Glutamatergic neuron (in vitro differentiated cells): ENCODE measurements around the gene SPTB. TPM values are rescaled to one million over a fixed set of nuclear protein-coding genes. Genes with fewer than 3 reads are reported as not detected.
"Not testable (repeated sequence)": the region's sequence is repeated elsewhere in the genome, so short reads cannot be mapped to it uniquely, and the experiment has no call there.

Experiments
- DNase-seq: peaks from one replicate; pipeline ENCODE4 v3.0.0; 2022
- H3K27ac Mint-ChIP-seq: one replicate; pipeline ENCODE4 v1.8.0; 2020; ENCODE audit warnings: mild to moderate bottlenecking, mixed read lengths, inconsistent platforms; ENCODE audit not compliant: unreplicated experiment
- H3K27me3 Mint-ChIP-seq: one replicate; pipeline ENCODE4 v1.8.0; 2020; ENCODE audit warnings: mild to moderate bottlenecking, moderate library complexity, mixed read lengths, inconsistent platforms; ENCODE audit not compliant: unreplicated experiment
- H3K36me3 Mint-ChIP-seq: one replicate; pipeline ENCODE4 v1.8.0; 2020; ENCODE audit warnings: mild to moderate bottlenecking, mixed read lengths, inconsistent platforms; ENCODE audit not compliant: unreplicated experiment
- H3K4me1 Mint-ChIP-seq: one replicate; pipeline ENCODE4 v1.8.0; 2020; ENCODE audit warnings: mild to moderate bottlenecking, low read depth, mixed read lengths, inconsistent platforms; ENCODE audit not compliant: unreplicated experiment
- H3K4me3 Mint-ChIP-seq: one replicate; pipeline ENCODE4 v1.8.0; 2020; ENCODE audit warnings: mild to moderate bottlenecking, mixed read lengths, inconsistent platforms; ENCODE audit not compliant: unreplicated experiment
- H3K9me3 Mint-ChIP-seq: one replicate; pipeline ENCODE4 v1.8.0; 2020; ENCODE audit warnings: mild to moderate bottlenecking, moderate library complexity, mixed read lengths, inconsistent platforms; ENCODE audit not compliant: unreplicated experiment
- CTCF ChIP-seq: fragments of 200-600 bp; sonication (generic); IDR thresholded peaks from one replicate; pipeline ENCODE4 v1.5.0; 2021; ENCODE audit not compliant: partially characterized antibody, unreplicated experiment
- total RNA-seq: library from RNA; stranded (reverse); fragmentation: NEBNext Ultra II Directional; extraction: Animal tissue kit (Norgen Biotek cat#: 25700); gene quantifications from one replicate; pipeline ENCODE4 v1.2.1, GENCODE V29; 2021; ENCODE audit not compliant: unreplicated experiment

Gene SPTB
- total RNA-seq, 1 donor from 2014 or later: 1.9 TPM

GRCh38 chr14:64915797-64916196 lies 36.1 kb upstream of the SPTB start:
- Mint-ChIP-seq H3K36me3 (no peaks in the 10 kb centered on the region), H3K9me3 (no peaks in the 10 kb centered on the region), H3K27ac (no peak overlapping the region), H3K27me3 (peaks cover 11% of the 10 kb centered on the region), H3K4me1 (peaks cover 9% of the 10 kb centered on the region), H3K4me3 (peak overlapping the region; percentile 90)
- no peak for TF ChIP-seq CTCF
- DNase-seq: no peak

- Mint-ChIP-seq H3K27me3 (peaks cover 11% of the 10 kb centered on the region), H3K4me3 (peak overlapping the region; percentile 90), H3K9me3 (no peaks in the 10 kb centered on the region), H3K27ac (peak overlapping the region; percentile 85), H3K36me3 (no peaks in the 10 kb centered on the region), H3K4me1 (peaks cover 9% of the 10 kb centered on the region)
- no peak for DNase-seq
- no peak for TF ChIP-seq CTCF
These were observed 35.3 kb upstream of the SPTB start for GRCh38 chr14:64915029-64915424.

- H3K36me3 Mint-ChIP-seq: no peaks in the 10 kb centered on the region
- peaks cover 9% of the 10 kb centered on the region for H3K4me1 Mint-ChIP-seq
- peak within 1 kb of the TSS; percentile 85 for H3K27ac Mint-ChIP-seq
- H3K4me3 Mint-ChIP-seq: peak within 1 kb of the TSS; percentile 90
- TF ChIP-seq CTCF: no peak
- peaks cover 11% of the 10 kb centered on the region for H3K27me3 Mint-ChIP-seq
- DNase-seq: peak; percentile 94
- H3K9me3 Mint-ChIP-seq: no peaks in the 10 kb centered on the region
These were observed 34.7 kb upstream of the SPTB start, which contains the start of gene CHURC1 for GRCh38 chr14:64914237-64915028. Gene CHURC1, plus strand, starts transcription at chr14:64914455. Its CDS starts 41 bp downstream, at chr14:64914496.

GRCh38 chr14:64913477-64913876 lies 33.8 kb upstream of the SPTB start:
- peak overlapping the region; percentile 90 for H3K4me3 Mint-ChIP-seq
- not testable (repeated sequence) for DNase-seq, H3K36me3 Mint-ChIP-seq, H3K27ac Mint-ChIP-seq, H3K4me1 Mint-ChIP-seq, H3K9me3 Mint-ChIP-seq
- peaks cover 11% of the 10 kb centered on the region for H3K27me3 Mint-ChIP-seq

GRCh38 chr14:64912261-64912660 lies 32.6 kb upstream of the SPTB start:
- DNase-seq: no peak
- no peak for TF ChIP-seq CTCF
- H3K4me1 Mint-ChIP-seq: peaks cover 9% of the 10 kb centered on the region
- peaks cover 8% of the 10 kb centered on the region for H3K27me3 Mint-ChIP-seq
- no peak overlapping the region for H3K27ac Mint-ChIP-seq
- no peaks in the 10 kb centered on the region for H3K9me3 Mint-ChIP-seq
- H3K4me3 Mint-ChIP-seq: no peak overlapping the region
- no peaks in the 10 kb centered on the region for H3K36me3 Mint-ChIP-seq
